Ovary (tissue), 3 donors: ENCODE data around the gene SINHCAF.

ENCODE experiments used
- EP300 ChIP-seq: sonication (generic); formaldehyde crosslinking; IDR thresholded peaks from one replicate; pipeline ENCODE4 v1.6.1; 2017; ENCODE audit warnings: antibody characterized with exemption
- POLR2A ChIP-seq: fragments of 450-650 bp; IDR thresholded peaks from one replicate; pipeline ENCODE4 v1.6.1; 2017; ENCODE audit warnings: antibody characterized with exemption, mild to moderate bottlenecking, moderate library complexity
- TF ChIP-seq, protein P1 (sequence below), 3 donors: fragments of 450-650 bp in 2 of 3; fragments of 200-600 bp in 1 of 3; IDR thresholded peaks; one replicate each; pipeline versions ENCODE4 v1.5.1 to v1.8.0; 2016 to 2022; ENCODE audit warnings: antibody characterized with exemption in 3 of 3, mild to moderate bottlenecking in 1 of 3
- donor health status: DM: no; HTN: no; CAD: no.

DNA sequence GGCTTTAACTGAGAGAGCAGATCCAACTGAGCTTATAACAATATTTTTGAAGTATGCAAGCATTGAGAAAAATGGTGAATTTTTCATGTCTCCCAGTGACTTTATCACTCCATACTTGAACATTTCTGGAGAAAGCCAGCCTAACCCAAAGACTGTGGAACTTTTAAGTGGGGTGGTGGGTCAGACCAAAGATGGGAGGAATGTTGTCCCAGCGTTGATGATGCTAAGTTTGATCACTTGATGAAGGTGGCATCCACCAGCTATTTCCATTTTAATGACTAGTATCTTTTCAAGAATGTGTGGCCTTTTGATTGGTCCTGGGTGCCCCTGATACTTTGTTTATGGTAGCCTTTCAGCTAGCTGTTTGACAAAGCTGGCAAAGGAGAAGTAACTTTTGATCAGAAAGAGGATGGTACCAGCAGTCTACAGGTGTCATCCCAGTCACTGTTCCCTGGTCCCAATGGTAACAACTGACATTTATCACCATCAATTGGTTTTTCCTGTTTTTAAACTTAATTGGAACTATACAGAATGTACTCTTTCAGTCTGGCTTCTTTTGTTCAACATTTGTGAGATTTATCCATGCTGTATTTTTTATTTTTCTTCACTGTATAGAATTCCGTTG, 14.2 kb downstream of the SINHCAF start:
- TF ChIP-seq POLR2A (no peak), EP300 (no peak)
- TF ChIP-seq, protein P1, sequence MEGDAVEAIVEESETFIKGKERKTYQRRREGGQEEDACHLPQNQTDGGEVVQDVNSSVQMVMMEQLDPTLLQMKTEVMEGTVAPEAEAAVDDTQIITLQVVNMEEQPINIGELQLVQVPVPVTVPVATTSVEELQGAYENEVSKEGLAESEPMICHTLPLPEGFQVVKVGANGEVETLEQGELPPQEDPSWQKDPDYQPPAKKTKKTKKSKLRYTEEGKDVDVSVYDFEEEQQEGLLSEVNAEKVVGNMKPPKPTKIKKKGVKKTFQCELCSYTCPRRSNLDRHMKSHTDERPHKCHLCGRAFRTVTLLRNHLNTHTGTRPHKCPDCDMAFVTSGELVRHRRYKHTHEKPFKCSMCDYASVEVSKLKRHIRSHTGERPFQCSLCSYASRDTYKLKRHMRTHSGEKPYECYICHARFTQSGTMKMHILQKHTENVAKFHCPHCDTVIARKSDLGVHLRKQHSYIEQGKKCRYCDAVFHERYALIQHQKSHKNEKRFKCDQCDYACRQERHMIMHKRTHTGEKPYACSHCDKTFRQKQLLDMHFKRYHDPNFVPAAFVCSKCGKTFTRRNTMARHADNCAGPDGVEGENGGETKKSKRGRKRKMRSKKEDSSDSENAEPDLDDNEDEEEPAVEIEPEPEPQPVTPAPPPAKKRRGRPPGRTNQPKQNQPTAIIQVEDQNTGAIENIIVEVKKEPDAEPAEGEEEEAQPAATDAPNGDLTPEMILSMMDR (IDR thresholded peaks at IDR 0.05): no peak
